Medulla oblongata (tissue), 1 donor: ENCODE results near the gene REPIN1.

Experiments used
- DNase-seq: peaks from one replicate; pipeline ENCODE4 v3.0.0-alpha.2; 2015; ENCODE audit errors: extremely low spot score

The REPIN1 gene

GRCh38 chr7:150360363-150361058 is 8.1 kb upstream of the REPIN1 start:
- DNase-seq, result no peak

GRCh38 chr7:150361402-150361801 is 7.2 kb upstream of the REPIN1 start:
- DNase-seq, result no peak

GRCh38 chr7:150361807-150362621 is 6.6 kb upstream of the REPIN1 start:
- DNase-seq, result no peak

GRCh38 chr7:150363370-150363769 is 5.3 kb upstream of the REPIN1 start:
- no peak for DNase-seq

- DNase-seq, result peak; percentile 73
Observed at GRCh38 chr7:150363872-150364271, 4.8 kb upstream of the REPIN1 start.

- DNase-seq, result no peak
Observed at GRCh38 chr7:150365194-150365593, 3.4 kb upstream of the REPIN1 start.

- no peak for DNase-seq
Observed at GRCh38 chr7:150365673-150366398, 2.8 kb upstream of the REPIN1 start.

GRCh38 chr7:150367677-150368095 is 936 bp upstream of the REPIN1 start:
- DNase-seq, result no peak

- no peak for DNase-seq
Observed at GRCh38 chr7:150368884-150369747, 494 bp downstream of the REPIN1 start.

- DNase-seq, result no peak
Observed at GRCh38 chr7:150369748-150370501, 1.3 kb downstream of the REPIN1 start.

- no peak for DNase-seq
Observed at GRCh38 chr7:150370612-150371071, 2.0 kb downstream of the REPIN1 start.

GRCh38 chr7:150371131-150371995 is 2.7 kb downstream of the REPIN1 start:
- no peak for DNase-seq

- DNase-seq, result no peak
Observed at GRCh38 chr7:150371996-150372270, 3.3 kb downstream of the REPIN1 start.

- no peak for DNase-seq
Observed at GRCh38 chr7:150372271-150373048, 3.8 kb downstream of the REPIN1 start.

GRCh38 chr7:150373049-150373801 is 4.6 kb downstream of the REPIN1 start:
- no peak for DNase-seq

GRCh38 chr7:150374026-150374425 is 5.4 kb downstream of the REPIN1 start:
- no peak for DNase-seq

GRCh38 chr7:150374472-150374871 is 5.8 kb downstream of the REPIN1 start:
- no peak for DNase-seq
